T-helper 1 cell (primary cell): ENCODE data around the gene NDUFB6.

Experiments
- DNase-seq, 5 donors: peaks; one replicate each; pipeline ENCODE4 v3.0.0-alpha.2; 2012 to 2020

The NDUFB6 gene

DNA sequence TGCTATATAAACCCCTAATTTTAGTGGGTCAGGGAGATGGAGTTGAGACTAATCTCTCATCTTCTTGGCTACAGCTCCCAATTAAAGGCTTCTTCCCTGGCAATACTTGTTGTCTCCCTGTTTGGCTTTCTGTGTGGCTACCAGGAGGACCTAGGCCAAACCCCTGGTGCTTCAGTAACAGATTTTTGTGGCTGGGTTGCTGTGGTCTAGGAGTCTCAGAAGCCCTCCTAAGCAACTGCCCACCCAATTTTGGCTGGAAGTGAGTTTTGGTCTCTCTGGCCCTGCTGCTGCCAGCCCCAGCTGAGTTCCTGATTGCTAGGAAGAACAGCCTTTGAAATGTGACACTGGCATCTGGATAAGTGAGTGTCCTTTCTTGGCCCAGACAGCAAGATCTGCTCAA lies 56.7 kb downstream of the NDUFB6 start:
- DNase-seq = no peak

DNA sequence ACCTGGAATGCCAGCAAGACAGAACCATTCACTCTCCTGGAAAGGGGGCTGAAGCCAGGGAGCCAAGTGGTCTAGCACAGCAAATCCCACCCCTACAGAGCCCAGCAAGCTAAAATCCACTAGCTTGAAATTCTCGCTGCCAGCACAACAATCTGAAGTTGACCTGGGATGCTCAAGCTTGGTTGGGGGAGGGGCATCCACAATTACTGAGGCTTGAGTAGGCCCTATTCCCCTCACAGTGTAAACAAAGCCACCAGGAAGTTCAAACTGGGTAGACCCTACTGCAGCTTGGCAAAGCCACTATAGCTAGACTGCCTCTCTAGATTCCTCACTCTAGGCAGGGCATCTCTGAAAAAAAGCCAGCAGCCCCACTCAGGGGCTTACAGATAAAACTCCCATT lies 64.2 kb downstream of the NDUFB6 start:
- DNase-seq = no peak

DNA sequence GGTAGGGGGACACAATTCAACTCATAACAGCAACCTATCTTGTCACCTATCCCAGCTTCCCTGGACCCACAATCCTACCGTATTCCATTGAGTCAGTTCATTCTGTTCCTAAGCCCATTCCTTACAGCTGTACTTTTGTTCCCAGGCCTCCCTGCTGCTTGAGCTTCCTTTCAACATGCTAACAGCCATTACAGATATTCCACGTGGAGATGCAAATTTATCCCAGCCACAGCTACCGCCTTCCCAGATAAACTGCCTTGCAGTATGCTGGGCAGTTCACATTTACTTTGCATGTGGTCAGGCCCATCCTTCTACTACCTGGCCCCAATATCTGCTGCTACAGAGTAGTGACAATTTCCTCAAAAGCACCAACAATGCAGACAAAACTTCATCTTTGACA lies 70.0 kb downstream of the NDUFB6 start:
- DNase-seq = no peak
